Sigmoid colon (tissue), 4 donors: ENCODE measurements around the gene HMSD.

Experiments
- CTCF ChIP-seq, 4 experiments: fragments of 450-650 bp in 3 of 4; fragments of 200-600 bp in 1 of 4; IDR thresholded peaks; one replicate each; pipeline ENCODE4 v1.5.1; 2016 to 2019; ENCODE audit warnings: antibody characterized with exemption in 4 of 4, mild to moderate bottlenecking in 3 of 4, moderate library complexity in 2 of 4
- EP300 ChIP-seq, 4 donors: sonication (generic); formaldehyde crosslinking; IDR thresholded peaks; one replicate each; pipeline ENCODE4 v1.6.1; 2017; ENCODE audit warnings: antibody characterized with exemption in 4 of 4
- POLR2A ChIP-seq, 2 donors: fragments of 450-650 bp; IDR thresholded peaks; one replicate each; pipeline ENCODE4 v1.6.1; 2016; ENCODE audit warnings: antibody characterized with exemption in 2 of 2, mild to moderate bottlenecking in 2 of 2, moderate library complexity in 2 of 2
- POLR2AphosphoS5 ChIP-seq, 4 donors: sonication (generic); formaldehyde crosslinking; IDR thresholded peaks; one replicate each; pipeline ENCODE4 v1.6.1; 2017; ENCODE audit warnings: antibody characterized with exemption in 4 of 4

- no peak for TF ChIP-seq EP300 (IDR thresholded peaks at IDR 0.05)
- no peak for TF ChIP-seq CTCF (IDR thresholded peaks at IDR 0.05)
- no peak for TF ChIP-seq POLR2AphosphoS5 (IDR thresholded peaks at IDR 0.05)
- no peak for TF ChIP-seq POLR2A (IDR thresholded peaks at IDR 0.05)
Observed at GRCh38 chr18:63971320-63972001, 22.4 kb downstream of the HMSD start.
